Measurements from ENCODE around the gene DECR2. TPM values are rescaled to one million over a fixed set of nuclear protein-coding genes. Genes with fewer than 3 reads are reported as not detected.
A peak's percentile ranks its signal among the peaks of the same experiment; 100 is the strongest.

DECR2 gene
- total and polyA plus RNA-seq, 2 of the 13 experiments (the other 11 are each of a cell fraction or from before 2014, with no cell fraction given) = 36.3 to 44.6 TPM

- TF ChIP-seq PATZ1 (CRISPR knock-in tag; IDR thresholded peaks at IDR 0.05) (peak; percentile 67), MIER3 (CRISPR knock-in tag; IDR thresholded peaks at IDR 0.05; ENCODE audit: borderline replicate concordance) (peak; percentile 38; the same call in 1 of the 2 replicates), KMT2A (CRISPR knock-in tag; IDR thresholded peaks at IDR 0.05) (peak; percentile 39; the same call in 1 of the 2 replicates), ZSCAN9 (CRISPR knock-in tag; IDR thresholded peaks at IDR 0.05; ENCODE audit: borderline replicate concordance) (0 out of 2 replicates have a peak, but pooled peaks have one; percentile 16), ZNF501 (CRISPR knock-in tag; IDR thresholded peaks at IDR 0.05) (no peak; the same call in 1 of the 2 replicates), ZNF235 (CRISPR knock-in tag; IDR thresholded peaks at IDR 0.05; ENCODE audit: borderline replicate concordance) (peak; percentile 59; the same call in 1 of the 2 replicates), DR1 (CRISPR knock-in tag; IDR thresholded peaks at IDR 0.05) (0 out of 2 replicates have a peak, but pooled peaks have one; percentile 44), CBX1 (IDR thresholded peaks at IDR 0.05; ENCODE audit: low read depth) (peak; percentile 54), KLF12 (CRISPR knock-in tag; IDR thresholded peaks at IDR 0.05; ENCODE audit: borderline replicate concordance) (no peak), ATF7 (IDR thresholded peaks at IDR 0.05) (no peak), ATF7 (CRISPR knock-in tag; IDR thresholded peaks at IDR 0.05) (no peak), ZNF510 (CRISPR knock-in tag; IDR thresholded peaks at IDR 0.05; ENCODE audit: low read depth) (no peak), ZBTB39 (CRISPR knock-in tag; IDR thresholded peaks at IDR 0.05) (no peak), ZNF564 (CRISPR knock-in tag; IDR thresholded peaks at IDR 0.05) (peak; percentile 81; the same call in 1 of the 2 replicates), KAT2B (IDR thresholded peaks at IDR 0.05; ENCODE audit: borderline replicate concordance, low read depth, low read length) (no peak), THAP7 (CRISPR knock-in tag; IDR thresholded peaks at IDR 0.05) (no peak), RFX3 (CRISPR knock-in tag; IDR thresholded peaks at IDR 0.05) (no peak), ZBTB7A (CRISPR knock-in tag; IDR thresholded peaks at IDR 0.05) (0 out of 2 replicates have a peak, but pooled peaks have one; percentile 20), HDAC6 (IDR thresholded peaks at IDR 0.05; ENCODE audit: low read depth, low read length) (no peak)
- TF ChIP-seq, protein P1, sequence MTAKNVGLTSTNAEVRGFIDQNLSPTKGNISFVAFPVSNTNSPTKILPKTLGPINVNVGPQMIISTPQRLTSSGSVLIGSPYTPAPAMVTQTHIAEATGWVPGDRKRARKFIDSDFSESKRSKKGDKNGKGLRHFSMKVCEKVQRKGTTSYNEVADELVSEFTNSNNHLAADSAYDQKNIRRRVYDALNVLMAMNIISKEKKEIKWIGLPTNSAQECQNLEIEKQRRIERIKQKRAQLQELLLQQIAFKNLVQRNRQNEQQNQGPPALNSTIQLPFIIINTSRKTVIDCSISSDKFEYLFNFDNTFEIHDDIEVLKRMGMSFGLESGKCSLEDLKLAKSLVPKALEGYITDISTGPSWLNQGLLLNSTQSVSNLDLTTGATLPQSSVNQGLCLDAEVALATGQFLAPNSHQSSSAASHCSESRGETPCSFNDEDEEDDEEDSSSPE (CRISPR knock-in tag; IDR thresholded peaks at IDR 0.05) = peak; percentile 20; the same call in 1 of the 2 replicates
- TF ChIP-seq, protein P2, sequence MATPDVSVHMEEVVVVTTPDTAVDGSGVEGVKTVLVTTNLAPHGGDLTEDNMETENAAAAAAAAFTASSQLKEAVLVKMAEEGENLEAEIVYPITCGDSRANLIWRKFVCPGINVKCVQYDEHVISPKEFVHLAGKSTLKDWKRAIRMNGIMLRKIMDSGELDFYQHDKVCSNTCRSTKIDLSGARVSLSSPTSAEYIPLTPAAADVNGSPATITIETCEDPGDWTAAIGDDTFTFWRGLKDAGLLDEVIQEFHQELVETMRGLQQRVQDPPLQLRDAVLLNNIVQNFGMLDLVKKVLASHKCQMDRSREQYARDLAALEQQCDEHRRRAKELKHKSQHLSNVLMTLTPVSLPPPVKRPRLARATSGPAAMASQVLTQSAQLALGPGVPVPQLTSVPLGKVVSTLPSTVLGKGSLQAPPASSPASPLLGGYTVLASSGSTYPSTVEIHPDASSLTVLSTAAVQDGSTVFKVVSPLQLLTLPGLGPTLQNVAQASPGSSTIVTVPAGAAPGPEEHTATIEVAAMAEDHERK (CRISPR knock-in tag; IDR thresholded peaks at IDR 0.05; ENCODE audit: low read depth) = no peak
Observed at GRCh38 chr16:401468-402348, at the start of gene DECR2 (continued).

All from HepG2 (cell line).